BLaER1 treated with 17β-estradiol and CSF1 and Interleukin-3, amounts not matched to agents 10 nM and 100 nM (cell line): ENCODE measurements around the gene TMEM191C.
A peak's percentile ranks its signal among the peaks of the same experiment; 100 is the strongest.
"Not testable (repeated sequence)": the region's sequence is repeated elsewhere in the genome, so short reads cannot be mapped to it uniquely, and the experiment has no call there.

ENCODE experiments used
- H3K27ac ChIP-seq, 11 experiments: shearing (Covaris generic); formaldehyde crosslinking; 2 replicates each; pipeline ENCODE4 v1.8.1; 2022
- H3K27me3 ChIP-seq, 11 experiments: shearing (Covaris generic); formaldehyde crosslinking; 2 replicates each; pipeline ENCODE4 v1.8.1; 2022
- H3K36me3 ChIP-seq, 11 experiments: shearing (Covaris generic); formaldehyde crosslinking; 2 replicates each; pipeline ENCODE4 v1.8.1; 2022
- H3K4me1 ChIP-seq, 10 experiments: shearing (Covaris generic); formaldehyde crosslinking; 2 replicates each; pipeline ENCODE4 v1.8.1; 2022
- H3K4me2 ChIP-seq, 11 experiments: shearing (Covaris generic); formaldehyde crosslinking; 2 replicates each; pipeline ENCODE4 v1.8.1; 2022
- H3K4me3 ChIP-seq, 10 experiments: shearing (Covaris generic); formaldehyde crosslinking; 2 replicates each; pipeline ENCODE4 v1.8.1; 2022
- H3K9ac ChIP-seq, 11 experiments: shearing (Covaris generic); formaldehyde crosslinking; 2 replicates each; pipeline ENCODE4 v1.8.1; 2022
- H3K9me3 ChIP-seq, 11 experiments: shearing (Covaris generic); formaldehyde crosslinking; replicated peaks in 1 of 11; 2 replicates each; pipeline ENCODE4 v1.8.1; 2022
- H4K20me1 ChIP-seq, 11 experiments: shearing (Covaris generic); formaldehyde crosslinking; 2 replicates each; pipeline ENCODE4 v1.8.1; 2022
- Cebpa-rat ChIP-seq, 11 experiments: shearing (Covaris generic); IDR thresholded peaks; 2 replicates each; pipeline ENCODE4 v1.8.1; 2022

Gene TMEM191C

DNA sequence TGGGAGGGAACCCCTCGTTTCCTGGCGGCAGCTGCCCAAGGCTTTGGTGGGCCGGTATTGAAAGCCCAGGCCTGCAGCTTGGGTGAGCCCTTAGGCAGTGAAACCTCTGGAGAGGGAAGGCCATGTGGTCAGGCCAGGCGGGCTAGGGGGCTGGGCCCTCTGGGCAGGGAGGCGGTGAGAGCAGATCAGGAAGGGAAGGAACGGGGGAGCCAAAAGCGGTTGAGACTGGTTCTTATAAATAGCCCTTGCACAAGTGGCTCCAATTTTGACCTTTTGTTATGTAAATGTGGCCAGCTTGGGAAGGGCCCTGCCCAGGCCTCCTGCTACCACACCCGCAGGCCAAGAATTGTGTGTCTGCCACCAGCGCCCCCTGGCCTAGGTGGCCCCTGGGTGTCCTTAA is 25.1 kb upstream of the TMEM191C start:
- not testable (repeated sequence) for H3K9me3 ChIP-seq, H3K27me3 ChIP-seq, H3K27ac ChIP-seq, H3K4me2 ChIP-seq, H3K4me3 ChIP-seq, H3K9ac ChIP-seq
- peaks cover 37 to 49% (median 45%) of the 10 kb centered on the region in 11 experiments for H4K20me1 ChIP-seq
- H3K4me1 ChIP-seq: peaks cover 17 to 53% (median 46%) of the 10 kb centered on the region in 10 experiments
- H3K36me3 ChIP-seq: peaks cover 27 to 43% (median 41%) of the 10 kb centered on the region in 11 experiments; a peak in 21 of 22 replicates

- H3K4me3 ChIP-seq, H3K9me3 ChIP-seq, H3K27me3 ChIP-seq: not testable (repeated sequence)
- H3K27ac ChIP-seq: peak overlapping the region in 9 of 11 experiments; percentile 2 to 66 (median 58); a peak in 15 of 22 replicates
- H4K20me1 ChIP-seq: peaks cover 42 to 54% (median 50%) of the 10 kb centered on the region in 11 experiments
- H3K9ac ChIP-seq: peak overlapping the region in 7 of 11 experiments; percentile 12 to 52 (median 46); a peak in 7 of 22 replicates
- peaks cover 19 to 58% (median 51%) of the 10 kb centered on the region in 10 experiments for H3K4me1 ChIP-seq
- peak overlapping the region; percentile 48 to 87 (median 77) for H3K4me2 ChIP-seq
- H3K36me3 ChIP-seq: peaks cover 27 to 47% (median 44%) of the 10 kb centered on the region in 11 experiments; a peak in 21 of 22 replicates
Measured at GRCh38 chr22:21442646-21443045, 24.5 kb upstream of the TMEM191C start.

DNA sequence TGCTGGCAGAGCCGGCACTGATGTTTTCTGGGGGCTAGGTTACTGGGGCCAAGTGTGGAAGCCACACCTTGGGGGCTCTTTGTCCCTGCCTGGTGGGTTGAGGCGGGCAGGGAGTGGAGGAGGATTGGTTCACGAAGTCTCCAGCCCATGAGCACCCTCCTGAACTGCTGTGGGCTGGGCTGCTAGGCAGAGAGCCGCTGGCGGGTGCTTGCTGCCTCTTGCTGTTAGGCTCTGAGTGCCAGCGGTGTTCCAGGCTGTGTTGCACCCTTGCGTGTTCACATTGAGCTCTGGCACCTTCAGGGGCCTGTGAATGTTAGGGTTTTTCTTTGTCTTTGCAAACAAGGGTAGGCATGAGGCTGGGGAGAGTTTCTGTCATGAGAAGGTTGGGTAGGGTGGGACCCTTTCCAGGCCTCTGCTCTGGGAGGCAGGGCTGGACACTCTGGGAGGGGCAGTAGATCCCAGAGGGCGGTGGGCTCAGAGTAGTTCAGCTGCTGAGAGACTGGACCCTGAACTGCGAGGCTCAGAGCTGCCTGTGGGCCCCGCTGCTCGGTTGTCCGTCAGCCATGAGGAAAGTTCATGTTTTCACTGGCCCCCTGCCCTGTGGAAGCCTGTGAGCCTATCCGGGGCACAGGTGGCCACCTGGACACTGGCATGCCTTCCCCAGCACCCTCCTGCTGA is 24.0 kb upstream of the TMEM191C start:
- TF ChIP-seq Cebpa-rat (IDR thresholded peaks at IDR 0.05): no peak
- Histone ChIP-seq H3K4me3 (no peak overlapping the region), H3K9me3 (no peaks in the 10 kb centered on the region), H3K9ac (peak overlapping the region in 9 of 11 experiments; percentile 11 to 52 (median 46); a peak in 14 of 22 replicates), H3K36me3 (peaks cover 27 to 47% (median 44%) of the 10 kb centered on the region in 11 experiments; a peak in 21 of 22 replicates), H3K4me1 (peaks cover 25 to 61% (median 56%) of the 10 kb centered on the region in 10 experiments), H3K27me3 (no peaks in the 10 kb centered on the region), H3K27ac (peak overlapping the region in 9 of 11 experiments; percentile 2 to 66 (median 58); a peak in 16 of 22 replicates), H3K4me2 (peak overlapping the region; percentile 48 to 87 (median 77)), H4K20me1 (peaks cover 48 to 56% (median 55%) of the 10 kb centered on the region in 11 experiments)

GRCh38 chr22:21443735-21444421 is 23.3 kb upstream of the TMEM191C start:
- no peaks in the 10 kb centered on the region for H3K9me3 ChIP-seq
- H3K4me1 ChIP-seq: peaks cover 31 to 68% (median 63%) of the 10 kb centered on the region in 10 experiments
- peak overlapping the region in 7 of 11 experiments; percentile 2 to 66 (median 58); a peak in 13 of 22 replicates for H3K27ac ChIP-seq
- no peaks in the 10 kb centered on the region for H3K27me3 ChIP-seq
- H3K36me3 ChIP-seq: peaks cover 27 to 47% (median 44%) of the 10 kb centered on the region in 11 experiments; a peak in 21 of 22 replicates
- peaks cover 49 to 63% (median 62%) of the 10 kb centered on the region in 11 experiments for H4K20me1 ChIP-seq
- TF ChIP-seq Cebpa-rat (IDR thresholded peaks at IDR 0.05): no peak
- peak overlapping the region; percentile 48 to 87 (median 77); a peak in 21 of 22 replicates for H3K4me2 ChIP-seq
- H3K9ac ChIP-seq: peak overlapping the region in 9 of 11 experiments; percentile 12 to 52 (median 46); a peak in 11 of 22 replicates
- no peak overlapping the region for H3K4me3 ChIP-seq

DNA sequence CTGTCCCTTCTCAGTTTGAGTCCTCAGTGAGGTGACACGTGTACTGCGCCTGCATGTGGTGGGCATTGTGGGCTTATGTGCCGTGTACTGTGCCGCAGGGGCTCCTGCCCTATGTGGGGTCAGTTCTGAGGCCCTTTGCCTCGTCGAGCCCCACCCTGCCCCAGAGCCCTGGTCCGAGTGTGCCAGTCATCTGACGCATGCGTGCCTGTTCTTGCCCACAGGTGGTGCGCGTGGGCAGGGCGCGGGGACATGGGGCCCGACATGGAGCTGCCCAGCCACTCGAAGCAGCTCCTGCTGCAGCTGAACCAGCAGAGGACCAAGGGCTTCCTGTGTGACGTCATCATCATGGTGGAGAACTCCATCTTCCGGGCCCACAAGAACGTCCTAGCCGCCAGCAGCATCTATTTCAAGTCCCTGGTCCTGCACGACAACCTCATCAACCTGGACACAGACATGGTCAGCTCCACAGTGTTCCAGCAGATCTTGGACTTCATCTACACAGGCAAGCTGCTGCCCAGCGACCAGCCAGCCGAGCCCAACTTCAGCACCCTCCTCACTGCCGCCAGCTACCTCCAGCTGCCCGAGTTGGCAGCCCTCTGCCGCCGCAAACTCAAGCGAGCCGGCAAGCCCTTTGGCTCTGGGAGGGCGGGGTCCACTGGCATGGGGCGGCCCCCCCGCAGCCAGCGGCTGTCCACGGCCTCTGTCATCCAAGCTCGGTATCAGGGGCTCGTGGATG is 22.3 kb upstream of the TMEM191C start:
- H3K4me3 ChIP-seq: no peak overlapping the region
- TF ChIP-seq Cebpa-rat (IDR thresholded peaks at IDR 0.05): no peak
- peaks cover 54 to 73% (median 69%) of the 10 kb centered on the region in 11 experiments for H4K20me1 ChIP-seq
- H3K4me1 ChIP-seq: peaks cover 37 to 78% (median 72%) of the 10 kb centered on the region in 10 experiments
- peak overlapping the region in 9 of 11 experiments; percentile 66 to 87 (median 77); a peak in 18 of 22 replicates for H3K4me2 ChIP-seq
- H3K9me3 ChIP-seq: no peaks in the 10 kb centered on the region
- H3K27me3 ChIP-seq: no peaks in the 10 kb centered on the region
- peaks cover 27 to 47% (median 44%) of the 10 kb centered on the region in 11 experiments; a peak in 21 of 22 replicates for H3K36me3 ChIP-seq
- peak overlapping the region in 2 of 11 experiments; percentile 13 to 35; a peak in 3 of 22 replicates for H3K9ac ChIP-seq
- H3K27ac ChIP-seq: peak overlapping the region in 2 of 11 experiments; percentile 58 to 66; a peak in 1 of 22 replicates

DNA sequence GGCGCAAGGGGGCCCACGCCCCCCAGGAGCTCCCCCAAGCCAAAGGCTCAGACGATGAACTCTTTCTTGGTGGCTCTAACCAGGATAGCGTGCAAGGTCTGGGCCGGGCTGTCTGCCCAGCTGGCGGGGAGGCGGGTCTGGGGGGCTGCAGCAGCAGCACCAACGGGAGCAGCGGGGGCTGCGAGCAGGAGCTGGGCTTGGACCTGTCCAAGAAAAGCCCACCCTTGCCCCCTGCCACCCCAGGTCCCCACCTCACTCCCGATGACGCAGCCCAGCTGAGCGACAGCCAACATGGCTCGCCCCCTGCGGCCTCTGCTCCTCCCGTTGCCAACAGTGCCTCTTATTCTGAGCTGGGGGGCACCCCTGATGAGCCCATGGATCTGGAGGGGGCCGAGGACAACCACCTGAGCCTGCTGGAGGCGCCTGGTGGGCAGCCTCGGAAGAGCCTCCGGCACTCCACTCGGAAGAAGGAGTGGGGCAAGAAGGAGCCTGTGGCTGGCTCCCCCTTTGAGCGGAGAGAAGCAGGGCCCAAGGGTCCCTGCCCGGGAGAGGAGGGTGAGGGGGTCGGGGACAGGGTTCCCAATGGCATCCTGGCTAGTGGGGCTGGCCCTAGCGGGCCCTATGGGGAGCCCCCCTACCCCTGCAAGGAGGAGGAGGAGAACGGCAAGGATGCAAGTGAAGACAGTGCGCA is 21.6 kb upstream of the TMEM191C start:
- Histone ChIP-seq H3K4me1 (peaks cover 44 to 85% (median 80%) of the 10 kb centered on the region in 10 experiments), H4K20me1 (peaks cover 61 to 80% (median 76%) of the 10 kb centered on the region in 11 experiments), H3K36me3 (peaks cover 27 to 52% (median 44%) of the 10 kb centered on the region in 11 experiments; a peak in 21 of 22 replicates), H3K4me3 (no peak overlapping the region), H3K27me3 (no peaks in the 10 kb centered on the region), H3K9ac (peak overlapping the region in 4 of 11 experiments; percentile 7 to 41 (median 15); a peak in 2 of 22 replicates), H3K4me2 (peak overlapping the region in 9 of 11 experiments; percentile 66 to 87 (median 77); a peak in 17 of 22 replicates), H3K27ac (peak overlapping the region in 4 of 11 experiments; percentile 8 to 45 (median 41); a peak in 7 of 22 replicates), H3K9me3 (no peaks in the 10 kb centered on the region)
- TF ChIP-seq Cebpa-rat (IDR thresholded peaks at IDR 0.05): no peak

- Histone ChIP-seq H3K9me3 (no peaks in the 10 kb centered on the region), H4K20me1 (peaks cover 67 to 87% (median 83%) of the 10 kb centered on the region in 11 experiments), H3K27me3 (no peaks in the 10 kb centered on the region), H3K4me3 (no peak overlapping the region), H3K36me3 (peaks cover 27 to 52% (median 44%) of the 10 kb centered on the region in 11 experiments; a peak in 21 of 22 replicates), H3K27ac (peak overlapping the region in 4 of 11 experiments; percentile 8 to 45 (median 41); a peak in 7 of 22 replicates), H3K4me1 (peaks cover 48 to 89% (median 87%) of the 10 kb centered on the region in 10 experiments), H3K4me2 (peak overlapping the region in 9 of 11 experiments; percentile 66 to 87 (median 77); a peak in 18 of 22 replicates), H3K9ac (peak overlapping the region in 5 of 11 experiments; percentile 7 to 41 (median 13); a peak in 3 of 22 replicates)
- TF ChIP-seq Cebpa-rat (IDR thresholded peaks at IDR 0.05): no peak
Measured at GRCh38 chr22:21446128-21446826, 20.9 kb upstream of the TMEM191C start.
